Muscle of leg (tissue), 16 donors: ENCODE measurements around the gene C11orf16. TPM values are rescaled to one million over a fixed set of nuclear protein-coding genes. Genes with fewer than 3 reads are reported as not detected.
"Not testable (repeated sequence)": the region's sequence is repeated elsewhere in the genome, so short reads cannot be mapped to it uniquely, and the experiment has no call there.

Source experiments
- DNase-seq: peaks from one replicate; pipeline ENCODE4 v3.0.0; 2013
- H3K27ac ChIP-seq: one replicate; pipeline ENCODE4 v1.5.1; 2013; ENCODE audit warnings: mild to moderate bottlenecking, low read length, control low read depth
- H3K27me3 ChIP-seq: one replicate; pipeline ENCODE4 v1.6.1; 2013; ENCODE audit warnings: low read length; ENCODE audit not compliant: control insufficient read depth, insufficient read depth
- H3K36me3 ChIP-seq: one replicate; pipeline ENCODE4 v1.6.1; 2013; ENCODE audit warnings: low read length; ENCODE audit not compliant: control insufficient read depth, insufficient read depth
- H3K4me1 ChIP-seq: one replicate; pipeline ENCODE4 v1.6.1; 2013; ENCODE audit warnings: low read length; ENCODE audit not compliant: control insufficient read depth, insufficient read depth
- H3K4me3 ChIP-seq: one replicate; pipeline ENCODE4 v1.5.1; 2013; ENCODE audit warnings: low read length, control low read depth
- H3K9me3 ChIP-seq: replicated peaks from 2 replicates; pipeline ENCODE4 v1.6.1; 2013; ENCODE audit warnings: low read depth, low read length; ENCODE audit not compliant: control insufficient read depth
- WGBS: methylation state at CpG from one replicate; pipeline ENCODE4 v1.1.5; 2013; ENCODE audit warnings: missing lambda C conversion rate; ENCODE audit not compliant: insufficient coverage; 5-methylcytosine and 5-hydroxymethylcytosine counted together
- long read RNA-seq, 11 donors: transcript quantifications; one replicate each; lab custom pipeline, GENCODE V29; 2026
- polyA plus RNA-seq, 8 donors: library from polyadenylated mRNA; unstranded; fragments of 120-200 nt; gene quantifications; one replicate each; pipeline versions ENCODE4 v1.2.1 to v1.2.3, GENCODE V29; 2013; ENCODE audit warnings: inconsistent platforms in 1 of 8, low replicate concordance in 1 of 8; ENCODE audit not compliant: insufficient read length in 8 of 8, insufficient read depth in 1 of 8
- total RNA-seq: library from RNA; stranded (reverse); fragments of 120-200 nt; gene quantifications from one replicate; pipeline ENCODE4 v1.2.4, GENCODE V29; 2013

Gene C11orf16
- total RNA-seq (not detected), polyA plus RNA-seq (under 1 TPM in 3 of 8 donors, not detected in 5; 0.11 to 0.38 (median 0.13) TPM)
- long read RNA-seq, donor 1 = 0 reads
- long read RNA-seq, donor 2 = 0 reads
- long read RNA-seq, donor 3 = 0 reads
- long read RNA-seq, donor 4 = 0 reads
- long read RNA-seq, donor 5 = 0 reads
- long read RNA-seq, donor 6 = 0 reads
- long read RNA-seq, donor 7 = 0 reads
- long read RNA-seq, donor 8 = 0 reads
- long read RNA-seq, donor 9 = 0 reads
- long read RNA-seq, donor 10 = 0 reads
- long read RNA-seq, donor 11 = 0 reads

GRCh38 chr11:8932564-8933180 lies at the start of gene C11orf16:
C11orf16 (minus strand) TSS chr11:8932947; CDS start chr11:8932308, 639 bp downstream.
- peaks cover 4% of the 10 kb centered on the region for H3K4me1 ChIP-seq
- WGBS = 57% methylated on average over 9 of the region's 12 CpGs
- no peak for DNase-seq

GRCh38 chr11:8980485-8980884 lies 47.7 kb upstream of the C11orf16 start:
- Histone ChIP-seq H3K27me3 (no peaks in the 10 kb centered on the region), H3K4me1 (no peaks in the 10 kb centered on the region), H3K27ac (no peak overlapping the region), H3K4me3 (no peak overlapping the region), H3K9me3 (no peaks in the 10 kb centered on the region), H3K36me3 (no peaks in the 10 kb centered on the region)
- DNase-seq = no peak
- no CpG with 5 or more reads among the region's 3 CpGs for WGBS

More at GRCh38 chr11:8932564-8933180, at the start of gene C11orf16:
- Histone ChIP-seq H3K9me3 (no peaks in the 10 kb centered on the region), H3K27me3 (no peaks in the 10 kb centered on the region), H3K4me3 (no peak within 1 kb of the TSS), H3K36me3 (no peaks in the 10 kb centered on the region), H3K27ac (no peak within 1 kb of the TSS)

GRCh38 chr11:8979365-8979764 lies 46.6 kb upstream of the C11orf16 start:
- not testable (repeated sequence) for H3K27ac ChIP-seq, H3K9me3 ChIP-seq, H3K4me3 ChIP-seq, DNase-seq, H3K27me3 ChIP-seq, H3K36me3 ChIP-seq, H3K4me1 ChIP-seq
- WGBS = no CpG with 5 or more reads among the region's 7 CpGs

GRCh38 chr11:8973121-8973520 lies 40.4 kb upstream of the C11orf16 start:
- H3K27ac ChIP-seq = no peak overlapping the region
- DNase-seq = no peak
- H3K27me3 ChIP-seq = no peaks in the 10 kb centered on the region
- no peaks in the 10 kb centered on the region for H3K9me3 ChIP-seq
- no peaks in the 10 kb centered on the region for H3K36me3 ChIP-seq
- H3K4me1 ChIP-seq = no peaks in the 10 kb centered on the region
- no peak overlapping the region for H3K4me3 ChIP-seq
- WGBS = 82% methylated on average over 1 of the region's 3 CpGs

- no peak overlapping the region for H3K27ac ChIP-seq
- no CpG with 5 or more reads among the region's 1 CpG for WGBS
- H3K27me3 ChIP-seq = no peaks in the 10 kb centered on the region
- no peaks in the 10 kb centered on the region for H3K4me1 ChIP-seq
- H3K36me3 ChIP-seq = peaks cover 6% of the 10 kb centered on the region
- DNase-seq = no peak
- no peaks in the 10 kb centered on the region for H3K9me3 ChIP-seq
- H3K4me3 ChIP-seq = no peak overlapping the region
Observed at GRCh38 chr11:8971924-8972316, 39.2 kb upstream of the C11orf16 start.

GRCh38 chr11:8971196-8971923 lies 38.6 kb upstream of the C11orf16 start:
- no peaks in the 10 kb centered on the region for H3K27me3 ChIP-seq
- H3K9me3 ChIP-seq = no peaks in the 10 kb centered on the region
- H3K36me3 ChIP-seq = peaks cover 6% of the 10 kb centered on the region
- WGBS = 78% methylated on average over 1 of the region's 2 CpGs
- no peak overlapping the region for H3K4me3 ChIP-seq
- no peak overlapping the region for H3K27ac ChIP-seq
- DNase-seq = no peak
- H3K4me1 ChIP-seq = no peaks in the 10 kb centered on the region

- 100% methylated on average over 1 of the region's 8 CpGs for WGBS
- H3K4me3 ChIP-seq = no peak overlapping the region
- H3K9me3 ChIP-seq = no peaks in the 10 kb centered on the region
- H3K27ac ChIP-seq = no peak overlapping the region
- peaks cover 6% of the 10 kb centered on the region for H3K36me3 ChIP-seq
- H3K27me3 ChIP-seq = no peaks in the 10 kb centered on the region
- DNase-seq = no peak
- peaks cover 16% of the 10 kb centered on the region for H3K4me1 ChIP-seq
Observed at GRCh38 chr11:8967184-8967583, 34.4 kb upstream of the C11orf16 start.

- DNase-seq = peak; percentile 94
- Histone ChIP-seq H3K9me3 (no peaks in the 10 kb centered on the region), H3K4me3 (peak within 1 kb of the TSS; percentile 93), H3K27me3 (no peaks in the 10 kb centered on the region), H3K4me1 (peaks cover 16% of the 10 kb centered on the region), H3K27ac (peak within 1 kb of the TSS; percentile 96), H3K36me3 (peaks cover 6% of the 10 kb centered on the region)
- WGBS = under 1% methylated on average over 64 of the region's 67 CpGs
Observed at GRCh38 chr11:8964324-8965320, 31.9 kb upstream of the C11orf16 start, which contains the start of gene TMEM9B. TMEM9B (minus strand) TSS chr11:8964442; CDS start chr11:8964313, 129 bp downstream.

GRCh38 chr11:8963569-8964323 lies 31.0 kb upstream of the C11orf16 start:
- DNase-seq = no peak
- peaks cover 21% of the 10 kb centered on the region for H3K4me1 ChIP-seq
- WGBS = 3% methylated on average over 38 of the region's 39 CpGs

More at GRCh38 chr11:8963569-8964323, 31.0 kb upstream of the C11orf16 start:
- peaks cover 6% of the 10 kb centered on the region for H3K36me3 ChIP-seq
- H3K4me3 ChIP-seq = peak overlapping the region; percentile 93
- H3K9me3 ChIP-seq = no peaks in the 10 kb centered on the region
- H3K27me3 ChIP-seq = no peaks in the 10 kb centered on the region
- peak overlapping the region; percentile 96 for H3K27ac ChIP-seq
